GM19043 (cell line): ENCODE data around the gene AKR1C4.

ENCODE experiments used
- ATAC-seq: cut with Tn5 transposase; IDR thresholded peaks from one replicate; pipeline ENCODE4 v1.9.1; 2021; ENCODE audit warnings: low read depth; ENCODE audit not compliant: unreplicated experiment

AKR1C4 gene

DNA sequence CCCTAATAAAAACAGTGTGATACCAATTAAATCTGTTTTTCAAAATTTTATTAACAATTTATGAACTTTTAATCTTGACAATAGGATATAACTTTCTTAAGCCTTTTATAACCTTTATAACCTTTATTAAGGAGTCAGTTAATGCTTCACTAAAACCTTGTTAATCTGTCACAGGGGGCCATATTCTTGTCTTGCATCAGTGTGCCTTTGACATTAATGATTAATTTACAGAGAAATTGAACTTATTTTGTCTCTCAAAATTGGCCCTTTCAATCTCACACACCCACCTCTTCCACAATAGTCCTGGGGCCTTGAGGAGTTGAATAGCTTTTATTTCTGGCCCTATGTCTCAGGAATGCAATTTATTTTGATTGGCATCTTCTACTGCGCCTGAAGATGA, 68.5 kb downstream of the AKR1C4 start:
- no peak for ATAC-seq

DNA sequence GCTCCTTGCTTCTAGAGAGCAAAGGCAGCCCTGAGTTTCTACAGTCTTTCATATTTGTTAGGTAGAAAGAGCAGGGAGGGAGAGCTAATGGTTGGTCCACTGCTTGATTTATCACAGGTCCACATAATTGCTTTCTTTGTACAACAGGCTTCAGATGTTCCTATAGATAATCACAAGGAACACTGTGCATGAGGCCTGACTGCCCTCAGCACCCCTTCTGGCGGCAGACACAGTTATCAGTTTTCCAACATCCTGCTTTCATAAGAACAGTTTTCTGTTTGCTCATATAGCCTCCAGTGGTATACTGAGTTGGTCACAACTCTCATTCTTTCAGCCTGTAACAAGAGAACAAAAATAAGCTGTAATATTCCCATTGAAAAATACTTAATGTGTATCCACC, 69.7 kb downstream of the AKR1C4 start:
- no peak for ATAC-seq

DNA sequence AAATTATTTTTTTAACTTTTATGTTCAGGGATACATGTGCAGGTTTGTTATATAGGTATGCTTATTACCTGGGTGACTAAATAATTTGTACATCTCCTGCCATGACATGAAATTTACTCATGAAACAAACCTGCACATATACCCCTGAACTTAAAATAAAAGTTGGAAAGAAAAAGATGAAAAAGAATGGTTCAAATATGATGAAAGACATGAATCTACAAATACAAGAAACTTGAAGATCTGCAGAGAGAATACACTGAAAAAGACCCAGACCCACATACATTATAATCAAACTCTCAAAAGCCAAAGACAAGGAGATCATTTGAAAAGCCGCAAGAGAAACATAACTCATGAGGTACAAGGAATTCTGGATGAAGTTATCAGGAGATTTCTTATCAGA, 70.2 kb downstream of the AKR1C4 start:
- no peak for ATAC-seq

DNA sequence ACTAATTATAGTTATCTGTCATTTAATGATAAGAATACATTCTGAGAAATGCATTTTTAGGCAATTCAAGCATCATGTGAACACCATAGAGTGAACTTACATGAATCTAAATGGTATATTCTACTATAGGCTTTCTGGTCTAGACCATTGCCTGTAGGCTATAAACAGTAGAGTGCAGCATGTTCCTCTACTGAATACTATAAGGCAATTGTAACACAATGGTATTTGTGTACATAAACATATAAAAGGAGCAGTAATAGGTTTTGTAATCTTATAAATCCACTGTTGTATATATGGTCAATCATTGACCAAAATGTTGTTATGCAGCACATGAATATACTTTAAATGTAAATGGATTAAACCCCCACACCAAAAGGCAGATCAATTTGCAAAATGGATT, 71.6 kb downstream of the AKR1C4 start:
- no peak for ATAC-seq
